Liver (tissue), 3 donors: Measurements from ENCODE around the gene OTOP3.

Experiments
- EGR1 ChIP-seq, 2 donors: IDR thresholded peaks; 2 replicates each; pipeline ENCODE4 v1.6.1; 2016 to 2018; ENCODE audit warnings: antibody characterized with exemption in 2 of 2, low read depth in 2 of 2
- JUND ChIP-seq, 2 donors: IDR thresholded peaks; 2 replicates each; pipeline ENCODE4 v1.6.1; 2016; ENCODE audit warnings: antibody characterized with exemption in 2 of 2
- TF ChIP-seq, protein P1 (sequence below): fragments of 150-350 bp; IDR thresholded peaks from 2 replicates; pipeline ENCODE4 v1.5.1; 2017; ENCODE audit warnings: improper control_type of control experiment, low read depth, low read length; ENCODE audit not compliant: missing input control
- donor health status: healthy.
- donor health status: healthy.

DNA sequence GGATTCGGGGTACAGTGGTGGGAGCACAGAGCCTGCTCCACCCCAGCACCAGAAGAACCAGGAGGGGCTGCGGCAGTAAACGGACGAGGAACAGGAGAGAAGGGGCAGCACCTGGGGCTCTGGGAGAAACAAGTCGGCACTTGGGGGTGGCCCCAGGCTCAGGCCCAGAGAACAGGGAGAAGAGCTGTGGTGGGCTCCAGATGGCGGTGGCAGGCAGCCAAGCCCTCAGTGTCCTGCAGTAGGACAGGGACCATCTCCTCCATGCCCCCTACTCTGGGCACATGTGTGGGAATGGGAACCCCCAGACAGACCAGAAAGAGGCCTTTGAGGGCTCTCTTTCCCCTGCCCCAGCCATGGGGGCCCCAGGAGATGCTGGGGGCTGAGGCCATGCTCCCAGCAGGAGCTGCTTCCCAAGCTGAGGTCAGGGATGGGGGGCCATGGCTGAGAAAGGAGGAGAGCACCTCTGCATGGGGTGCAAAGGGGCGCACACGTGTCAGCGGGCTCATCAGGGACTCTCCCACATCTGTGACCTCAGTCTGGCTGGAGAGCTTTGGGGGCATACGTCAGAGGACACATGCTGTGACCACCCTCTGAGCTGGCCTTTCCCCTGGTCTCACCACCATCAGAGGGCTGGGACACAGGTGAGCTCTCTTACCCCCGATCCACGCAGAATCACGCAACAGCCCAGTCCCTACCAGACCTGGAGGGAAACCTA is 19.4 kb upstream of the OTOP3 start:
- TF ChIP-seq, protein P1, sequence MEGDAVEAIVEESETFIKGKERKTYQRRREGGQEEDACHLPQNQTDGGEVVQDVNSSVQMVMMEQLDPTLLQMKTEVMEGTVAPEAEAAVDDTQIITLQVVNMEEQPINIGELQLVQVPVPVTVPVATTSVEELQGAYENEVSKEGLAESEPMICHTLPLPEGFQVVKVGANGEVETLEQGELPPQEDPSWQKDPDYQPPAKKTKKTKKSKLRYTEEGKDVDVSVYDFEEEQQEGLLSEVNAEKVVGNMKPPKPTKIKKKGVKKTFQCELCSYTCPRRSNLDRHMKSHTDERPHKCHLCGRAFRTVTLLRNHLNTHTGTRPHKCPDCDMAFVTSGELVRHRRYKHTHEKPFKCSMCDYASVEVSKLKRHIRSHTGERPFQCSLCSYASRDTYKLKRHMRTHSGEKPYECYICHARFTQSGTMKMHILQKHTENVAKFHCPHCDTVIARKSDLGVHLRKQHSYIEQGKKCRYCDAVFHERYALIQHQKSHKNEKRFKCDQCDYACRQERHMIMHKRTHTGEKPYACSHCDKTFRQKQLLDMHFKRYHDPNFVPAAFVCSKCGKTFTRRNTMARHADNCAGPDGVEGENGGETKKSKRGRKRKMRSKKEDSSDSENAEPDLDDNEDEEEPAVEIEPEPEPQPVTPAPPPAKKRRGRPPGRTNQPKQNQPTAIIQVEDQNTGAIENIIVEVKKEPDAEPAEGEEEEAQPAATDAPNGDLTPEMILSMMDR: no peak
- TF ChIP-seq JUND (IDR thresholded peaks at IDR 0.05) (no peak), EGR1 (IDR thresholded peaks at IDR 0.05; ENCODE audit: low read depth in 2 of 2) (no peak)
